Measurements from ENCODE around the gene SLC22A3.
A peak's percentile ranks its signal among the peaks of the same experiment; 100 is the strongest.
"Not testable (repeated sequence)": the region's sequence is repeated elsewhere in the genome, so short reads cannot be mapped to it uniquely, and the experiment has no call there.

The SLC22A3 gene

DNA sequence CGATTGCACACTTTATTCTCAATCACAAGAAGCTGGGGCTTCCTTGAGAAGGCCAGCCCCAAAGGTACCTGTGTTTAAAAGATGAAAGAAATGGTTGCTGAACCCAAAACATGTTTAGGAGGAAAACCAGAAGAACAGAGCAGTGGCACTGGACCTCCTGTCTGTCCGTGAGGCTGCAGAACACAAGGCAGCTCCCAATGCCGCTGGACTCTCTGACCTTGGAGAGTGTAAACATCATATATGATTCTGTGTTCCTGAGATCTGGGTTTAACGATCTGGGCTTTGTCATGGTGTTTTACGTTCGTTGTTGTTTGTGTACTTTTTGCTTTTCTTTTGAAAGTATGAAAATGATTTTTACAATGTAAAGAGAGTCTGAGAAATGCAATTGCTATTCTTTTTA lies 106.1 kb downstream of the SLC22A3 start:
- DNase-seq: no peak

DNA sequence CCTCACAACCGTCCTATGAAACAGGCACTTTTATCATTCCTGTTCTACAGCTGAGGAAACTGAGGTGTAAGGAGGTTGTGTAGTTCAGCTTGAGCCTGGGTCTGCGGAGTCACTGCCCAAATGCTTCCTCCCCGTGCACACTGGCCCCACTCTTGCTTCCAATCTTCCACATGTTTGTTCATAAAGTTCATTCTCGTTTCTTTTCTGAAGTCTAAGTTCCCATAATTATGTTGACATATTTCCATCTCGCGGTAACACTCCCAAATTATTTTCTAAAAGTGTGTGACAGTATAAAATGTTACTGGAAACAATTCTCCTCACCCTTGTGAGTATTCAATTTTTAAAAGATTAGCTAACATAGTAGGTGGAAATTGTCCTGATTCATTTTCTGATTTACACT lies 106.9 kb downstream of the SLC22A3 start:
- no peak for DNase-seq

DNA sequence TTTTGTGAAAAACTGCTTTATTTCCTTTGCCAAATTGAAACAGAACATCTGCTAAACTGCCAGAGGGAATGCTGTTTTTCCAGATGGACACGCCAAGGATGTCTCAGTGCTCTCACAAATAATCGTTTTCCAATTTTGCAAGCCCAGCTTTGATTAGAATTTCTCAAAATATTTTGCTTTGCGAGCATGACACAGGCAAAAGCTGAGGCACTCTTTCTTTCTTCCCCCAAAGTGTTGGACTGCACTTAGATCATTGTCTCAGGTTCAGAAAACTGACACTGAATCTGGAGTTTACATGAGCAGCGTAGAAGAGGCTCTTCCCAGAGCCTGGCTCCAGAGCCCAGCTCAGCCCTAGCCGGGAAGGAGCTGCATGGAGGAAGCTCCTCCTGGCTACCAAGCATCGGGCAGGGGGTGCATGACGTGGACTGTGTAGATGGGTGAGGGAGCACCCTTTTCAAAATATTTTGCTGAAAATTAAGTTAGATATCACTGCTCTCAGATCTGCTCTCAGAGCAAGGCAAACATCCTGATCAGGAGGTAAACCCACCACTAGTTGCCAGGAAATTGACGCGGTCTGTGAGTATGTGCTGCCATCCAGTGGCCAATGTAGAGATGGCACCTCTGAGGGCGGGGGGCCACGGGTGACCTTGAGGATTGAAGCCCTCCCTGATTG lies 107.5 kb downstream of the SLC22A3 start:
- peak; percentile 15 to 30 for DNase-seq

DNA sequence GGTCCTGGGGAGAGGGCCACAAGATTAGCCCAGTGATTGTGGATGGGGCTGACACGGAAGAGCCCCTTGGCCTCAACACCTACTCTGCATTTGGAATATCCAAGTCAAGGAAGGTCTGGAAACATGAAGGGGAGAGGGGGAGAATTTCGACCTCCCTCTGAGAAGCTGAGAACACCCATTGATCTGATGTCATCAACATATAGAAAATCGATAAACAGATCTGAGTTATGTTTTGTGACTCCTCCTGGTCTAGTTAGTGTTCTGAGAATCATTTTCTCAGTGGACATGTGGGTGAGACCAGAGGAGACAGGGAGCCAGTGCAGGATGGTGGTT lies 108.0 kb downstream of the SLC22A3 start:
- DNase-seq: no peak

DNA sequence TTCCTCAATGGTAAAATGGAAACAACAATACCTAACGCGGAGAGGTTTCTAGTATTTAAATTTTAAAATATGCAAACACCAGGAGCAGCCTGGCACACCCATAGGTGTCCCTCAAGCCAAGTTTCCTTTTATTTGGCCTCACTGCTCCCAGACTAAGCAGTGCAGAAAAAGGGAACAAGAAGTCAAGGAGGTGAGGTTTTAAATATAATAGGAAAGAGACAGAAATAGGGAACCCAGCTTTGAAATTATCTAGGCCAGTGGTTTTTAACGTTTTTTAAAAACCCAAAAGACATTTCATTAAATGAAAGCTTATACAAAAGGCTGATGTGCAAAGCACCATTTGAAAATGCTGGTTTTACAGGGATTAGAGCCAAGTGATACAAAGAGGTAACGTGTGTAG lies 109.6 kb downstream of the SLC22A3 start:
- peak; percentile 3 to 9 for DNase-seq

DNA sequence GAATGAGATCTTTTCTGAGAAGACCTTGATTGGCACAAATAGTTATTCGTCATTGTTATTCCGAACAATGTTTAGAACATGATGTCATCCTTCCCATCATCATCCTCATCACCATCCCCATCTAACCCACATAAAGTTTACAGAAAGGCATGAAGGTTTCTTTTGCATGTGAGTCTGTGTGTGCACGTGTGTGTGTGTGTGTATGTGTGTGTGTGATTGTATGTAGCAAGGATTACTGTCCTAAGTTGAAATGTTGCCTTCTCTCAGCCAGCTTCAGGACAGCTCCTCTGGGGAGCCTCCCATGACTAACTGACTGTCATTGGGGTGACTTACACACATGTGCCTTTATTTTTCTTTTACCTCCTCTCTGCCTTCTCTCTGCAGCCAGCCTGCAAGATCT lies 113.5 kb downstream of the SLC22A3 start:
- DNase-seq: no peak

DNA sequence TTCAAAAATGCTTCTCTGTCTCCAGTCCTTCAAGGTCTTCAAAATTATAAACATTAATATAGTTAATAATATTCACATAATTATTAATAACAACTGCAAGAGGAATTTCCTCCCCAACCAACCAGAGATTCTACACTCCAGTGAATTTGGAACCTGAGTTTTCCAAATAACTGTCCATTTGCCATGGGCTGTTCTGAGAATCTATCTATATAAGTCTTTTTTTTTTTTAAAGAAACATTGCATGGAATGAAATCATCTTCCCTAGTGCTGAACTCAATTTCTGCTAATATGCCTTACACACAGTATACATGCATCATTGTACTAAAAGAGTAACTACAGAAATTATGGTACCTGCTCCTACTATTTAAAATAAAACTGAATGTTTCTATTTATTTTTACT lies 113.9 kb downstream of the SLC22A3 start:
- no peak for DNase-seq

DNA sequence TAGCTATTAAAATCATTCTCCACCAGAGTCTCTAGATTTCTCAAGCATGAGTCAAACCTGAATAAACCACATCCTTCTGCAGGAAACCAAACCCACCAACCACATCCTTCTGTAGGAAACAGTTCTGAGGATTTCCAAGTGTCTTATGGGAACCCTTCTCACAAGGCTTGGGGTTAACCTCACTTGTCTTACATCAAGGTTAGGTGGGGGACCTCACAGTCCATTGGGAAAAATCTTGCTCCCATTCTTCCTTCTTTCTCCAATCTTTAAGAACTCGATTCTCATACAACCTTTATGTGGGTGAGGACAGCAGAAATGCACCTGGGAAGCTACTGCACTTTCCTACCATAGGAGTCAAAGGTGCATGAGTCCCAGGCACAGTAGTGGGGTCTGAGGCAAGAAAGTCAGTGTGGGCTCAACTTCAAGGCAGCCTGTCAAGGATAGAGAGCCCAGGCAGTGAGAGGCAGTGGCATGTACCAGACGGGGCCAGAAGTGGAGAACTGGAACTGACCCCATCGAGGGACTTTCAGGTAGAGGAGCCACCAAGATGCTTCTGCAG lies 114.5 kb downstream of the SLC22A3 start:
- DNase-seq: peak; percentile 73 to 78

DNA sequence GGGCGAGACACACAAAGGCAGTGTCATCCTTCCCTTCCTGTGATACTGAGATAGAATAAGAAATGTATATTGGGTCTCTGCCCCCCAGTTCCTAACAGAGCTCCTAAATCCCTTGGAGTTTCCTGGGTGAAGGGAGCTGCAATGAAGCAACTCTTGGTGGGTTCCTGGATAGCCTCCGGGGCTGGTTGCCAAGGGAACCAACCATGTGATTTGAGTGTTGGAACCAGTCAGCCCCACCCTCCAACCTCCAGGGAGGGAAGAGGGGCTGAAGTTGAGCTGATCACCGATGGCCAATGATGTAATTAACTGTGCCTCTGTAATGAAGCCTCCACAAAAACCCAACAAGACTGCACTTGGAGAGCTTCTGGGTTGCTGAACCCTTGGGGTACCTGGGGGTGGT lies 116.6 kb downstream of the SLC22A3 start:
- DNase-seq: no peak

DNA sequence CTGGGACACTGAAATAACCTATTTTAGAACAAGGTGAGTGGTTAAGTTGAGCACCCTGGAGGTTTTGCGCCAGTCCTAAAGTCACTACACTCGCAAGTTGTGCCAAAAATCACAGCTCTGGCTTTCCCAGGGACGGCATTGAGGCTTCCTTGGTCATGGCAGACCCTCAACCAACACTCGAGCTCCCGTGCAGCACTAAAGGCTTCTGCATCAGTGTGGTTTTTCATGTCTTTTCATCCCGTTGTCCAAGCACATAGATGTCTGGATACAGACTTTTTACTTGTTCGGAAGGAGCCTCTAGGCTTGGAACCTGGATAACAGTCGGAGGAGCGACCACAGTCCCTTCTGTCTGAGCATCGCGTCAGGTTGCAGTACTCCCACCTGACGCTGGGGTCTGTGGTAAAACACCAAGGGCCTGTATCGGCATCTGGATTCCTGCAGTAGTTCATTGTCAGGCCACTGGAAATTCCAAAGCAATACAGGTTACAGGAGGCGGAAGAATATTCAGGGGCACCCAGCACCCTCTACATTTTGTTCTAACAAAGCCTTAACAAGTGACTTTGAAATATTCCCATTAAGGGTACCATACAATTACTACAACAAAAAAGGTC lies 119.2 kb downstream of the SLC22A3 start:
- not testable (repeated sequence) for DNase-seq

DNA sequence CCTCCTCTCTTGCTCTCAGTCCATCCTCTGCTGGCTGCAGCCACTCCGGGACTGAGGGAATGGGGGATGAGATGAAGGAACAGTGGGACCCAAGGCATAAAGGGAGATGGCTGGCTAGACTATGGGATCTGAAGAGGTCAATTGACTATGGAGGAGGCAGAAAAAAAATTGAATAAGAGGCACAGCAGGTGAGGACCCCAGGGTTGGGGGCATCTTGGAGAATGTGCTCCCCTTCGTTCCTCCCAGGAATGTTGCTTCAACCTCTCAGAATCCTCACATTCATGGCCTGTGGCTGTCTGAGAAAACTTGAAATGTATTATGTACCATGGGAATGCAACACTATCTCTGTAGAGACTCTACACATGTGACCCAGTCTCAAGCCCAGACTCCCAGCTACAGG lies 121.0 kb downstream of the SLC22A3 start:
- no peak for DNase-seq

DNA sequence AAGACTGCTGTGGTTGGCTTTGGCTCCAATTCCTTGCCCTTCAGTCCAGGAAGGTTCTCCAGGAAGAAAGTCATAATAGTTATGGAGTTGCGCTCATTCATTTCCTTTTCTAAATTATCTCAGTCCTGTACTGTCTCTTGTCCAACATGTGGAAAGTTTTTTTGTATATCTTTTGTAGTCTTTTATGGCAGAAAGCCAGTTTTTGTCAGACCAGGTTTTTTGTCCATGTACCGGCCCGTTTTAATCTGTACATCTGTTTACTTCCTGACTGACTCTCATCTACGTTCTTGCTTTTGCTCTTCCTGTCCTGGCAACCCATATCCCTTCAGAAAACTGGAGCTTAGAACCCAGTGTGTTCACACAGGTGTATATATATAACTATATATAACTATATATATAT lies 127.9 kb downstream of the SLC22A3 start:
- not testable (repeated sequence) for DNase-seq

DNA sequence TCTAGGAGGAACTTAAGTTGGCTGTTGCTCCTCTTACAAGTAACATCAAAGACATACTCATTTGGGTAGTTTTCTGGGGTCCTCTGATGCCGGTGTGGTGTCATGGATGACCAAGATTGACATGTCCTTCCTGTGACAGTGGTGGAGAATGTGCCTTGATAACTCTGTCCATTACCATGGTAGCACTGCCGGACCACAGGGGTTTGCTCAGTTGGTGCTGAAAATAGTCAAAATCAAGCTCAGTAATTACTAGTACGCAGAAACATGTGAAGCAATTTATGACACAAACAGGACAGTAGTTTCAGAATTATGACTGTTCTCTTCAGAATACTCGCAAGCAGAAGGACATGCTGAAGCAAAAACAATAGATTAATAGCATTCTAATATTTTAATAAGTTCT lies 128.9 kb downstream of the SLC22A3 start:
- DNase-seq: not testable (repeated sequence)

DNA sequence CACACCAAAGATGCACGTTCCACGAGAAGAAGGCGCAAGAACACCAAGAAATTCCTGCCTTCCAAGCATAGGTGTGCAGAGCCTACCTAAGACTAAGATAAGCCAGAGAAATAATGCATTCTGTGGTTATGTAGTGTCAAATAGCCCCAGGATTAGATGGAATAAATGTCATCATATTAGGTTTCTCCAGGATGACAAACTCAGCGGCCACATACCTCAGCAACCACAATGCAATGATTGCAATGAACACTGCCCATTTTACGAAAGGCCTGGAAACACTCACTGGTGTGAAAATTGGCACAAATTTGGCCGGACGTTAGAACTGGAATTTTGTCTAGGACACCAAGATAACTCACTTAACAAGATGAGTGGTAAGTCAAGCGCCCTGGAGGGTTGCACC lies 129.7 kb downstream of the SLC22A3 start:
- no peak for DNase-seq

DNA sequence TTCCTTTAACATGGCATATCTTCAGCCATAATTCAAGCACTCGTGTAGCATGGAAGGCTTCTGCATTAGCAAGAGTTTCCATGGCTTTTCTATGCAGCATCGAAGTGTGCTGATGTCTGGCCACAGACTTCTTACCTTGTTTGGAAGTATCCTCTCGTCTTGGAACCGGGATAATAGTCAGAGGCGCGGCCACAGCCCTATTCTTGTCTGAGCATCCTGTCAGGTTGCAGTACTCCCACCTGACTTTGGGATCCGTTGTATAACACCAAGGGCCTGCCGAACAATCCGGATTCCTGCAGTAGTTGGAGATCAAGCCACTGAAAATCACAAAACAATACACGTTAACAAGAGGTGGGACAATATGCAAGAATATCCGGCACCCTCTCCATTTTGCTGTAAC lies 138.9 kb downstream of the SLC22A3 start:
- DNase-seq: no peak

DNA sequence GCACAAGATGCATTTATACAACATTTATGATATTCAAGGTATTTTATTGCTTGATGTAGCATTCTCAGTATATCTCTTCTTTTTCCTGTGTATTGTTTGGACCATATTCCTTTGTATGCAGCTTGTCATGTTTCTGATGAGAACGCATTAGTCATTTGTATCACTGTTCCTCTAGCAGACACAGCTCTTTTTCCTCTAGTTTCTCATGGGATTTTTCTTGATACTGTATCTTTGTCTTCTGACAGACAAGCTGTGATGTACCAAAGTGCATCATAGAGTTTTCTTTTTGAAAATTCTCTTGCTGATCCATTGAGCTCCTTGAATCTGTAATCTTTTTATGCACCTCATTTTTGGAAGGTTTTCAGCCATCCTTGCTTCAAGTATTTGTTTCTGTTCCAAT lies 140.9 kb downstream of the SLC22A3 start:
- no peak for DNase-seq

DNA sequence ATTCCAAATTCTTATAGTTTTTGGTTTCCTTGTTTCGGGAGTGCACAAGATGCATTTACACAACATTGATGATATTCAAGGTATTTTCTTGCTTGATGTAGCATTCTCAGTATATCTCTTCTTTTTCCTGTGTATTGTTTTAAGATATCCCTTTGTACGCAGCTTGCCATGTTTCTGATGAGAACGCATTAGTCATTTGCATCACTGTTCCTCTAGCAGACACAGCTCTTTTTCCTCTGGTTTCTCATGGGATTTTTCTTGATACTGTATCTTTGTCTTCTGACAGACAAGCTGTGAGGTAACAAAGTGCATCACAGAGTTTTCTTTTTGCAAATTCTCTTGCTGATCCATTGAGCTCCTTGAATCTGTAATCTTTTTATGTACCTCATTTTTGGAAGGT lies 146.4 kb downstream of the SLC22A3 start:
- DNase-seq: no peak

DNA sequence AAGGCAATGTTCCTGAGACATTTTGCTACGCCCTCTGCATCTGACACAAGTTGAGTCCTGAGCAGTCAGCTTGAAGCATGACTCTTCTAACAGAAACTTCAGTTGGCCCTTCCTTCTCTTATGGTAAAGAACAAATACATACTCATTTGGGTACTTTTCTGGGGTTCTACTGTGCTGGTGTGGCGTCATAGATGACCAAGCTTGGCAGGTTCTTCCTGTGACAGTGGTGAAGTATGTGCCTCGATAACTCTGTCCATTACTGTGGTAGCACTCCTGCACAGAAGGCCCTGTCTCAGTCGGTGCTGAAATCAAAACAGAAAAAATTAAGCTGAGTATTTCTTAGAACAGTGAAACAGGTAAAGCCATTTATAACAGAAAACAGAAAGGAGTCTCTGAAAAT lies 152.5 kb downstream of the SLC22A3 start:
- DNase-seq: no peak

All from AML-193 (cell line).